ENCODE results near the gene ELP1. TPM values are rescaled to one million over a fixed set of nuclear protein-coding genes. Genes with fewer than 3 reads are reported as not detected.
"Not testable (repeated sequence)": the region's sequence is repeated elsewhere in the genome, so short reads cannot be mapped to it uniquely, and the experiment has no call there.

Gene ELP1
- 37.1 and 51.6 TPM in 2 replicates for total RNA-seq

- DNase-seq = peak; percentile 97
Measured at GRCh38 chr9:108933718-108934322, at the start of gene ELP1. Gene ELP1 (minus strand): TSS chr9:108934124. CDS start chr9:108931146, 2,978 bp downstream.

GRCh38 chr9:108980893-108981292, 47.0 kb upstream of the ELP1 start:
- DNase-seq = no peak

DNA sequence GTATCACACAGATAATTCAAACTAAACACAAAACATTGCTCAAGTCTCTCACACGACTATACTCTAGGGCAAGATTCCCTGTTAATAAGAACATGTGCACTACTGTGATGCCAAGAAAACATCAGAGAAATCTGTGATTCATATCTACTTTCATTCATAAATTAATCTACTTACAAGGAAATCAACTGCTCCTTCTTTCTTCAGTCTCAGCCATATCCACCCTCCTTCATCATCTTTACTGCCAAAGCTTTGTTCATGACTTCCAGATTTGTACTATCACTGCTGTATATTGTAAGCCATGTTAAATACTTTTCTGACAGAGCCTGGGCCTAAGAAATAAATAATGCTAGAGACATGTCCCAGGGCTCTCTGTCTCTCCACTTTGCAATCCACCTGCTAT, 44.3 kb upstream of the ELP1 start:
- DNase-seq = no peak

DNA sequence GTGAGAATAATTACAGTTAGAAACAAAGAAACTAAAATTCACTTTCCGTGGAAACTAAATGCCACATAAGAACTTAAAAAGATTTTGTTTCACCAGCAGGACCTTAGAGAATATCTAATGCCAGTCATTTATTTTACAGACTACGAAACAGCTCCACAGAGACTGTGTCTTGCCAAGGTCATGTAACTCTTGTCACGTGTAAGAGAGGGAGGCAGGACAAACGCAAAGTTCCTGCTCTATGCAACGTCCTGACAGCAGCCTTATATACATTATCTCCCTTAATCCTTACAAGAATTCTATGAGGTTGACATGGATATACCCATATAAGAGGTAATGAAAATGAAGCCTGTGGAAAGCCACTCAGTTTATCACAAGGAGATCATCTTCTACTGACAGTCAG, 40.0 kb upstream of the ELP1 start:
- no peak for DNase-seq

- DNase-seq = no peak
Measured at GRCh38 chr9:108972626-108973209, 38.8 kb upstream of the ELP1 start.

- no peak for DNase-seq
Measured at GRCh38 chr9:108972186-108972585, 38.3 kb upstream of the ELP1 start.

DNA sequence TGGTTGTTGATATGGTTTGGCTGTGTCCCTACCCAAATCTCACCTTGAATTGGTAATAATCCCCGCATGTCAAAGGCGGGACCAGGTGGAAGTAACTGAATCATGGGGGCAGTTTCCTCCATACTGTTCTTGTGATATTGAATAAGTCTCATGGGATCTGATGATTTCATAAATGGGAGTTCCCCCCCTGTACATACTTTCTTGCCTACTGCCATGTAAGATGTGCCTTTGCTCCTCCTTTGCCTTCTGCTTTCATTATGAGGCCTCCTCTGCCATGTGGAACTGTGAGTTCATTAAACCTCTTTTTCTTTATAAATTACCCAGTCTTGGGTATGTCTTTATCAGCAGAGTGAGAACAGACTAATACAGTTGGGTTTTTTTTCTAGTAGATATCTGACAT, 37.5 kb upstream of the ELP1 start:
- DNase-seq = not testable (repeated sequence)

- DNase-seq = no peak
Measured at GRCh38 chr9:108967916-108968315, 34.0 kb upstream of the ELP1 start.

DNA sequence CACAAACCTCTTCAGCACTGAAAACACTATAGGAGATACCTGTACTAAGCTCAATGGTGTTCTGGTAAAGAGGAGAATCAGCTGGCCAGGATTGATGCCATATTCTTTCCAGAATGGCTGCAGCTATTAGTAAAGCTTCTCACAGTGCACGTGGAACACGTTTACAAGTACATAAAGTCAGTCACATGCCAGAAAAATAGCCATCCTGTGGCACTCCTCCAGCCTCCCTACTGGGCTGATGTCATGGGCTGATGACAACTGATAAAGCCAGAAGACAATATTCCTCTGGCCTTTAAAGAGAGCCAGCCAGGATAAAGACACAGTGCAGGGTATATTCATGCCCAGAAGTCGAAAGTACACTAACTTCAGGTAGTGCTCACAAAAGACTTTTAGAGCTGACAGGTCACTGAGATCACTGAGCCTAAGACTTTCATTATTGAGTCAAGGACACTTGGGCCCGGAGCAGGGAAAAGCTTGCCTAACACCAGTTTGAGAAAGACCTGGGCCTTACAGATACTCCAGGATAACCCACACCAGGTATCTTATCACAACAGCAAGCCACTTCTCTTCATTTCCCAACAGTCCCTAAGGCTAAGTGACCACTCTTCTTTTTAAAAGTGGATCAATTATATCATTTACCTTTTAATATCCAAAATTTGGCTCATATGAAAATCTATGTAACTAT, 29.7 kb upstream of the ELP1 start:
- peak; percentile 27 for DNase-seq

DNA sequence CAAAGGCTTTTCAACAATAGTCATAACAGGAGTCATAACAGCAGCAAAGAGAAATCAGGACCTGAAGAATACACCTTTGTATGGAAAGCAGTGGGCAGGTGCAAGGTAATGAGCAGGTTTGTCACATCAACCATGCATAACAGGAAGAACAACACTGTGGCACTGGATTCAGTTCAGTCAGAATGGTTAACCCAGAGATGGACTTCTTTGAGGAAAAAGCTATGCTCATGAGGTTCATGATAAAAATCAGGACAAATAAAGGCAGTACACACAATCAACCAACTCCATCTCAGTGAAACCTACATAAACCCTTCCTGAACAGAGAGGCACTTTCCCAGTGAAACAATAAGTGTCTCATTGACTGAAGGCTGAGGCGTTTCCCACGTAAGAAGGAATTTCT, 27.2 kb upstream of the ELP1 start:
- DNase-seq = no peak

GRCh38 chr9:108960331-108960730, 26.4 kb upstream of the ELP1 start:
- DNase-seq = no peak

- no peak for DNase-seq
Measured at GRCh38 chr9:108956631-108957026, 22.7 kb upstream of the ELP1 start.

DNA sequence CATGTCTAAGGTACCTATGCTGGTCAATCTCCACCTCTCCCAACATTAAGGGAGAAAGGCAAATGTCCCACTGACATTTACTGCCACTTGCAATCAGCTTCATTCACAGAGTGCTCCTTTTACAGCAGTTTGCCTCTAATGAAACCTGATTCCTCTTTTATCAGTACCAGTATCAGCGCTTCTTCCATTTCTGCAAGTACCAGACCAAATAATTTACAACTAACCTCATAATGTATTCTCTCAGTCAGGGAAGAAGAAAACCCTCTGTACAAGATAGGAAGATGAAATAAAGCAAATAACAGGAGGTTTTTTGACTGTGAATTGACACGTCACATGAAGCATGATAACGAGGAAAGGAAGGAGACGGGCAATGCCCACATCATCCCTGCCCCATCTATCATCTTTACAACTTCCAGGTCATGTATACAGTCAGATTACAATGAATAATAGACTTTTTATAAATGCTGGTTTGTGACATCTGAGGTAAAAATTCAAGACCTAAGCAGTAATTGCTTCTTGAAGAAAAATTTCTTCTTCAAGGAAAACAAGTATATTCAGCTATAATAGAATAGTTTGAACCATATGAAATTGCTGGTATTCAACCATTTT, 22.2 kb upstream of the ELP1 start:
- DNase-seq = no peak

DNA sequence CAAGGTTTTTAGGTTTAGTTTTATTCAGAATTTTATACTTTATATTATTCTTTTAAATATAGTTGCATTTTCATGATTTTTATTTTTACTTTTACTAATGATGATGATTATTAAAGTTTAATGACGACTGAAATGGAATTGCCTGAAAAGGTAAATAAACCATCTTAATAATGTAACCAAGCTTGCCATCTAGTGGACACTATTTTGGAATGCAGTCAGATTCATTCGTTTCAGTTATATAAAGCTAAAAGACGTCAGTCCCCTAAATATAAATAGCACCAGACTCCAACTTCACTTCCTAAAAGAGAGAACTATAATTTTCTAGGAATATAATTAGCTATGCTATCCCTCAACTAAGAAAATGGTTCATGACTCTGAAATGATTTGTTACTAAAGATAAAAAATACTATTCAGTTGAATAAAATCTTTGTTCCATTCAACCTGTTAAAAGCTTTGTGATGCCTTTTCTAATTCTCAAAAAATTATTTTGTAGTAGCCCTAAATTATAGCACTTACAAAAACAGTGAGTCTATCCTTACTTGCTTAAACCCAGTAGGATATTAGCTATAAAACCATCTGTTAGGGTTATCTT, 20.2 kb upstream of the ELP1 start:
- DNase-seq = peak; percentile 82

DNA sequence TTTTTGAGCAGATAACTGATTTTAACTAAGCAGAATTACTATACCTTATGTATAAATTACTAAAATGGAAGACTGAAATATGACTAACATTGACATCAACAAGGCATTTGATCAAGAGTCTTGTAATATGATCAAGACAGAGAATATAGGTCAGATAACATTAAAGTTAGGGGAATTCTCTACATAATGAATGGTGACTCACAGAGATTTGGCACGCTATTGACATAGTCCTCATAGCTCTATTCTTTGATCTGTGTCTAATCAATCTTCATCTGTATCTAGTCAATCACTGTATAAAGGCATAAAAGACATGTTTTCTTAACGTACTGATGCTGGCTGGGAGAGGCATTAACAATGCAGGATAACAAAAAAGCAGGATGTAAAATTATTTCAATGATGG, 17.7 kb upstream of the ELP1 start:
- DNase-seq = peak; percentile 62

DNA sequence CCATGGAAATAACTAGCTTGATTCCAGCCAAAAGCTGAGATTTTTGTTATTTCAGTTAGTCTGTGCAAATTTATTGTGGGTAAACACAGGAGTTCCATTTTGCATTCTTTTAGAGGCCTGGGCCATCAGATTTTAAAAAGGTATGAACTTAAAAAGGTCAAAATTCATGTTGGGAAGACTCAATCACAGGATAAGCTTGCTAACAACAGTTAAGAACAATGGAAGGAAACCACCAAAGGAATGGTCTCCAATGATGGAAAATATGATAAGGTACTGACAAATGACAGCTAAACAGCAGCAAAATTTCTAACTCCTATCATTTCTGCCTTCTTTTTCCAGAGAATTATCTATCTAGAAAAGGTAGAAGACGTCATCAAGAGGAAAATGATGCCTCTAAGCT, 16.2 kb upstream of the ELP1 start:
- DNase-seq = peak; percentile 86

GRCh38 chr9:108939975-108940374, 6.1 kb upstream of the ELP1 start:
- DNase-seq = no peak

DNA sequence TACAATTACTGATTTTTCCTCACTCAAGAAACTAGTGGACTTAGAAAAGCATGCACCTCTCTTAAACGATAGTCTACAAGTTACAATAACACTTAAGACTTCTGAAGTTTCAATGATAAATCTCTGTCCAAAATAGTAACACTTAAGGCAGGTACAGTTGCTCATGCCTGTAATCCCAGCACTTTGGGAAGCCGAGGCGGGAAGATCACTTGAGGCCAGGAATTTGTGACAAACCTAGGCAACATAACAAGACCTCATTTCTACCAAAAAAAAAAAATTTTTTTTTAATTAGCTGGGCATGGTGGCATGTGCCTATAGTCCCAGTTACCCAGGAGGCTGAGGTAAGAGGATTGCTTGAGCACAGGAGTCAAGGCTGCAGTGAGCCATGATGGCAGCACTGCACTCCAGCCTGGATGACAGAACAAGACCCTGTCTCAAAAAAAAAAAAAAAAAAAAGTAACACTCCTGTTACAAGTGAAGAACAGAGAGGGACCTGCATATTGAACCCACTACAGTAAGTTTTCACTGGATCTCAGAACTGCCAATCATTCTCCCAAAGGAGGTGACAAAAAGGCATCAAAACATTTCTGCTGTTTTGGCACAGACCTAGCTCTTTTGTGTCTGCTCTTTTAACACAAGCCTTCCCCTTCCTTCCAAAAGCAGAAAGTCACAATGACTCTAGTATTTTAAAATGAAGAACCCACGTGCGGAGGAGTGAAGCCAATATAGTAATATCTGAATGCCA, 3.8 kb upstream of the ELP1 start:
- no peak for DNase-seq

GRCh38 chr9:108934323-108934893, 484 bp upstream of the ELP1 start, which contains the start of gene ABITRAM:
Gene ABITRAM (plus strand): TSS chr9:108934400. CDS start chr9:108934487, 87 bp downstream.
- peak; percentile 90 for DNase-seq

DNA sequence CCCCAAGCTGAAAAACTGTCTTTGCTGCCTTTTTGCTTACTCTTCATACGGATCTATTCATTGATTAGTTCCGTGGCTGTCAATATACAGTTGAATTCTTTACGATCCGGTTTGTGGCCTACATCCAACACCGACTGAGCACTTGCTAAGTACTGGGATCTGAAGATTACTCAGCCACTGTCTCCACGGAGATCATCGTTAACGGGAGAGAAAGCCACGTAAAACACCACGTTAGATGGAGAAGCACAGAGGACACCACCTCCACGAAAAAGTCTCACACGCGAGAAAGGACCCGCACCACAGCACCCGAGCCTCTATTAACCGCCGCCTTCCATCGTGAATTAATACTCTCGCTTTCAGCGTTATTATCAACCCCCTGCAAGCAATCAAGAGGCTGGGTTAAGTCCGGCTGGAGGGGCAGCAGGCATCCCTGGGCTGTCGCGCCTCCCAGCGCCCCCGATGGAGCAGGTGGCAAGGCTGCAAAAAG, 650 bp downstream of the ELP1 start:
- DNase-seq = no peak

GRCh38 chr9:108928386-108928785, 5.5 kb downstream of the ELP1 start:
- no peak for DNase-seq

DNA sequence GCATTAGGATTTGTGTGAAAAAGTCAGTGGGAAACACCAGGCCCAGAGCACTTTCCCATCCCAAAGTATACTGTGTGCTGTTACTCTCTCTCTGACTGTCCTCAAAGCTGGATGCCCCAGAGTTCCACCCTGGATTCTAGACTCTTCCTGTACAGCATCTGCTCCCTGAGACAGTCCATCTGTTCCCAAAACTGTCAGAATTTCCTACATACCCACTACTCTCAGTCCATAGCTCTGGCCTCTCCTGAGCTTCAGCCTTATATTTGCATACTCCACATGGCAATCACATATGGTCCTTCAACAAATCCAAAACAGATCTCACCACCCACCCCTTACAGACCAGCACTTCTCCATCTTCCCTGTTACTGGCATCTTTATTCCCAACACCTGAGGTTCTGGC, 9.5 kb downstream of the ELP1 start:
- no peak for DNase-seq

All from dermis blood vessel endothelial cell (primary cell).